ENCODE measurements around the gene KSR1. TPM values are rescaled to one million over a fixed set of nuclear protein-coding genes. Genes with fewer than 3 reads are reported as not detected.
"Not testable (repeated sequence)": the region's sequence is repeated elsewhere in the genome, so short reads cannot be mapped to it uniquely, and the experiment has no call there.

Gene KSR1
- total RNA-seq, 1 donor from 2014 or later: 25.6 TPM

DNA sequence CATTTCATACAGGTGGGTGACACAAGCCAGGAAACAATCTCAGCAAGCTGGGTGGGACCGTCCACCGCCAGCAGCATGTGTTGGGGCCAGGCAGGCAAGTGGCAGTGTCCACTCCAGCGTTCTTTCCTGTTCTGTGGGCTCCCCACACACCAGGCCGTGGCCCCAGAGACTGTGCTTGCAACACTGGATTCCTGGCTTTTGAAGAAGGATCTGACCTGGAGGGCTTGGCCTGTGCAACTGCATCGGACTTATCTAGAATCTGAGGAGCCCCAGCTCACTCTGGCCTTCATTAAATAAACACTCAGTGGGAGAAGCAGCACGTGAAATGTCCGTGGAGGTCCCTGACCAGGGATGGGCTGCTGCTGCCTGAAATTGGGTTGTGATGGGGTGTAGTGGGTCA lies 3.2 kb downstream of the KSR1 start:
- H3K27ac ChIP-seq (ENCODE audit: low read depth, low read length): no peak overlapping the region
- H3K4me1 ChIP-seq (ENCODE audit: control insufficient read depth in 3 of 3, insufficient read depth in 3 of 3, low read length in 3 of 3): peaks cover 10 to 22% (median 19%) of the 10 kb centered on the region in 3 donors
- no peaks in the 10 kb centered on the region for H3K36me3 ChIP-seq (ENCODE audit: control insufficient read depth in 3 of 3, insufficient read depth in 3 of 3, low read length in 3 of 3)
- no peak overlapping the region for H3K9ac ChIP-seq (ENCODE audit: low read depth in 1 of 3, low read length in 3 of 3)
- no peak overlapping the region for H3K4me3 ChIP-seq (ENCODE audit: low read length in 3 of 3)
- no peaks in the 10 kb centered on the region for H3K27me3 ChIP-seq (ENCODE audit: control insufficient read depth in 3 of 3, insufficient read depth in 3 of 3, low read length in 3 of 3)
- H3K9me3 ChIP-seq (ENCODE audit: control insufficient read depth in 3 of 3, low read length in 3 of 3): no peaks in the 10 kb centered on the region

GRCh38 chr17:27460196-27460725 lies 4.0 kb downstream of the KSR1 start:
- Histone ChIP-seq H3K36me3 (ENCODE audit: control insufficient read depth in 3 of 3, insufficient read depth in 3 of 3, low read length in 3 of 3) (no peaks in the 10 kb centered on the region), H3K9ac (ENCODE audit: low read depth in 1 of 3, low read length in 3 of 3) (no peak overlapping the region), H3K27me3 (ENCODE audit: control insufficient read depth in 3 of 3, insufficient read depth in 3 of 3, low read length in 3 of 3) (no peaks in the 10 kb centered on the region), H3K4me3 (ENCODE audit: low read length in 3 of 3) (no peak overlapping the region), H3K4me1 (ENCODE audit: control insufficient read depth in 3 of 3, insufficient read depth in 3 of 3, low read length in 3 of 3) (peaks cover 10 to 22% (median 19%) of the 10 kb centered on the region in 3 donors), H3K9me3 (ENCODE audit: control insufficient read depth in 3 of 3, low read length in 3 of 3) (no peaks in the 10 kb centered on the region), H3K27ac (ENCODE audit: low read depth, low read length) (no peak overlapping the region)

- Histone ChIP-seq H3K9ac (ENCODE audit: low read depth in 1 of 3, low read length in 3 of 3) (no peak overlapping the region), H3K4me1 (ENCODE audit: control insufficient read depth in 3 of 3, insufficient read depth in 3 of 3, low read length in 3 of 3) (peaks cover 7 to 16% (median 15%) of the 10 kb centered on the region in 3 donors), H3K36me3 (ENCODE audit: control insufficient read depth in 3 of 3, insufficient read depth in 3 of 3, low read length in 3 of 3) (no peaks in the 10 kb centered on the region), H3K4me3 (ENCODE audit: low read length in 3 of 3) (no peak overlapping the region), H3K27ac (ENCODE audit: low read depth, low read length) (no peak overlapping the region), H3K27me3 (ENCODE audit: control insufficient read depth in 3 of 3, insufficient read depth in 3 of 3, low read length in 3 of 3) (no peaks in the 10 kb centered on the region), H3K9me3 (ENCODE audit: control insufficient read depth in 3 of 3, low read length in 3 of 3) (no peaks in the 10 kb centered on the region)
Observed at GRCh38 chr17:27461192-27461859, 5.1 kb downstream of the KSR1 start.

GRCh38 chr17:27462149-27462548 lies 5.9 kb downstream of the KSR1 start:
- no peak overlapping the region for H3K4me3 ChIP-seq (ENCODE audit: low read length in 3 of 3)
- no peaks in the 10 kb centered on the region for H3K9me3 ChIP-seq (ENCODE audit: control insufficient read depth in 3 of 3, low read length in 3 of 3)
- no peaks in the 10 kb centered on the region for H3K27me3 ChIP-seq (ENCODE audit: control insufficient read depth in 3 of 3, insufficient read depth in 3 of 3, low read length in 3 of 3)
- peaks cover 6 to 16% (median 14%) of the 10 kb centered on the region in 3 donors for H3K4me1 ChIP-seq (ENCODE audit: control insufficient read depth in 3 of 3, insufficient read depth in 3 of 3, low read length in 3 of 3)
- H3K27ac ChIP-seq (ENCODE audit: low read depth, low read length): no peak overlapping the region
- H3K36me3 ChIP-seq (ENCODE audit: control insufficient read depth in 3 of 3, insufficient read depth in 3 of 3, low read length in 3 of 3): no peaks in the 10 kb centered on the region
- H3K9ac ChIP-seq (ENCODE audit: low read depth in 1 of 3, low read length in 3 of 3): no peak overlapping the region

DNA sequence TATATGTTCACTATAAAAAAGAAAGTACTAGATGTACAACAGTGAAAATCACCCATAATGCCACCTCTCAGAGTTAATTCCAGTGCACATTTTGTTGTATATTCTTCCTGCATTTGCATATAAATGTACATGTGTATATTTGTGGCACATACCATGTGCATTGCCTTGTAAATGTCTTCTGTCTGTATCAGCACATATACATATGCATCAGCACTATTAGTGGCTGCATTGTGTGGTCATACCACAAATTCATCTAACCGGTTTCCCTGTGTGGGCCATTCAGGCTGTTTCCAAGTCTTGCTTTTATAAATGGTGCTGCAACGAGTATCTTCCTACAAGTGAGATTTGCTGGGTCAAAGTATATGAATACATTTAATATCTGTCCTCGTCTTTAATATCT lies 6.5 kb downstream of the KSR1 start:
- H3K27me3 ChIP-seq (ENCODE audit: control insufficient read depth in 3 of 3, insufficient read depth in 3 of 3, low read length in 3 of 3): no peaks in the 10 kb centered on the region
- no peak overlapping the region for H3K27ac ChIP-seq (ENCODE audit: low read depth, low read length)
- H3K4me3 ChIP-seq (ENCODE audit: low read length in 3 of 3): no peak overlapping the region
- peaks cover 0 to 12% (median 11%) of the 10 kb centered on the region in 3 donors for H3K4me1 ChIP-seq (ENCODE audit: control insufficient read depth in 3 of 3, insufficient read depth in 3 of 3, low read length in 3 of 3)
- H3K9me3 ChIP-seq (ENCODE audit: control insufficient read depth in 3 of 3, low read length in 3 of 3): no peaks in the 10 kb centered on the region
- no peaks in the 10 kb centered on the region for H3K36me3 ChIP-seq (ENCODE audit: control insufficient read depth in 3 of 3, insufficient read depth in 3 of 3, low read length in 3 of 3)
- no peak overlapping the region for H3K9ac ChIP-seq (ENCODE audit: low read depth in 1 of 3, low read length in 3 of 3)

- no peak overlapping the region for H3K27ac ChIP-seq (ENCODE audit: low read depth, low read length)
- H3K9me3 ChIP-seq (ENCODE audit: control insufficient read depth in 3 of 3, low read length in 3 of 3): no peaks in the 10 kb centered on the region
- no peak overlapping the region for H3K9ac ChIP-seq (ENCODE audit: low read depth in 1 of 3, low read length in 3 of 3)
- H3K27me3 ChIP-seq (ENCODE audit: control insufficient read depth in 3 of 3, insufficient read depth in 3 of 3, low read length in 3 of 3): no peaks in the 10 kb centered on the region
- H3K4me1 ChIP-seq (ENCODE audit: control insufficient read depth in 3 of 3, insufficient read depth in 3 of 3, low read length in 3 of 3): peaks cover 0 to 7% (median 6%) of the 10 kb centered on the region in 3 donors
- no peak overlapping the region for H3K4me3 ChIP-seq (ENCODE audit: low read length in 3 of 3)
- H3K36me3 ChIP-seq (ENCODE audit: control insufficient read depth in 3 of 3, insufficient read depth in 3 of 3, low read length in 3 of 3): no peaks in the 10 kb centered on the region
Observed at GRCh38 chr17:27463235-27463677, 7.0 kb downstream of the KSR1 start.

DNA sequence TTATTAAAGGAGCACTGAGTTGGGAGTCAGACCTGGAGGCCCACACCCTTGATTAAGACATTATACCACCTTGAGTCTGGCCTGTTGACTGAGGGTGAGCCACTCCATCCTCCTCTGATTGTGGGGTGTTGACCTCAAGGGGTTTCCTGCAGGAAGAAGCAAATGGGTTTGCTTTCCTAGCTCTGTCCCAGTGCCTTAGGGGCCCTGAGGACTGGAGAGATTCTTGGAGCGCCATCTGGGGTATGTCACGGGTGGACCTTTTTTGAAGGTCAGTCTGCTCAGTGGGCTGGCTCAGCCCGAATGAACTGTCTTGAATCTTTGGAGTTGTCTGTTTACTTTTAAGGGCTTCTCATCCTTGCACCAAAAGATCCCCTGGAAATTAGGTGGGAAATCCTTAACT lies 7.8 kb downstream of the KSR1 start:
- H3K9ac ChIP-seq (ENCODE audit: low read depth in 1 of 3, low read length in 3 of 3); H3K27me3 ChIP-seq (ENCODE audit: control insufficient read depth in 3 of 3, insufficient read depth in 3 of 3, low read length in 3 of 3); H3K9me3 ChIP-seq (ENCODE audit: control insufficient read depth in 3 of 3, low read length in 3 of 3); H3K27ac ChIP-seq (ENCODE audit: low read depth, low read length); H3K4me3 ChIP-seq (ENCODE audit: low read length in 3 of 3); H3K36me3 ChIP-seq (ENCODE audit: control insufficient read depth in 3 of 3, insufficient read depth in 3 of 3, low read length in 3 of 3); H3K4me1 ChIP-seq (ENCODE audit: control insufficient read depth in 3 of 3, insufficient read depth in 3 of 3, low read length in 3 of 3): not testable (repeated sequence)

GRCh38 chr17:27464431-27464830 lies 8.2 kb downstream of the KSR1 start:
- Histone ChIP-seq H3K4me1 (ENCODE audit: control insufficient read depth in 3 of 3, insufficient read depth in 3 of 3, low read length in 3 of 3) (peaks cover 0 to 4% (median 3%) of the 10 kb centered on the region in 3 donors), H3K4me3 (ENCODE audit: low read length in 3 of 3) (no peak overlapping the region), H3K27me3 (ENCODE audit: control insufficient read depth in 3 of 3, insufficient read depth in 3 of 3, low read length in 3 of 3) (no peaks in the 10 kb centered on the region), H3K9me3 (ENCODE audit: control insufficient read depth in 3 of 3, low read length in 3 of 3) (no peaks in the 10 kb centered on the region), H3K27ac (ENCODE audit: low read depth, low read length) (no peak overlapping the region), H3K9ac (ENCODE audit: low read depth in 1 of 3, low read length in 3 of 3) (no peak overlapping the region), H3K36me3 (ENCODE audit: control insufficient read depth in 3 of 3, insufficient read depth in 3 of 3, low read length in 3 of 3) (no peaks in the 10 kb centered on the region)

DNA sequence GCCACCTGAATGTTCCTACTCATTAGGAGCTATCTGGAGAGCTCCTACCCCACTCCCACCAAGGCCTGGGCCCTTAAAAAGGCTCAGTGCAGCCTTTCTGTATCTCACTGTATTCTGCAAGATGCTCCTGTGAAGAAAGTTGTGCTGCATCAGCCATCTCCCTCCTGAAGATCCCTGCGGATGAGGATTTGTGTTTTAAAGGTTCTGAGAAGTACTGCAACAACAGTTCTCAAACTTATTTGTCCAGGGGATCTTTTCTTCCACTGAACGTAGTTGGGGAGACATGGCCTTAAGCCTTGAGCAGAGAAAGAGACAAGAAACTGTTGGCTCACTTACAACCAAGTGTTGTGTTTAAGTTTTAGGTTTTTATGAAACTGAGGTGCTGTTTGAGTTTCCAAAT lies 9.6 kb downstream of the KSR1 start:
- H3K27me3 ChIP-seq (ENCODE audit: control insufficient read depth in 3 of 3, insufficient read depth in 3 of 3, low read length in 3 of 3); H3K9ac ChIP-seq (ENCODE audit: low read depth in 1 of 3, low read length in 3 of 3); H3K4me3 ChIP-seq (ENCODE audit: low read length in 3 of 3); H3K27ac ChIP-seq (ENCODE audit: low read depth, low read length); H3K9me3 ChIP-seq (ENCODE audit: control insufficient read depth in 3 of 3, low read length in 3 of 3); H3K36me3 ChIP-seq (ENCODE audit: control insufficient read depth in 3 of 3, insufficient read depth in 3 of 3, low read length in 3 of 3); H3K4me1 ChIP-seq (ENCODE audit: control insufficient read depth in 3 of 3, insufficient read depth in 3 of 3, low read length in 3 of 3): not testable (repeated sequence)

DNA sequence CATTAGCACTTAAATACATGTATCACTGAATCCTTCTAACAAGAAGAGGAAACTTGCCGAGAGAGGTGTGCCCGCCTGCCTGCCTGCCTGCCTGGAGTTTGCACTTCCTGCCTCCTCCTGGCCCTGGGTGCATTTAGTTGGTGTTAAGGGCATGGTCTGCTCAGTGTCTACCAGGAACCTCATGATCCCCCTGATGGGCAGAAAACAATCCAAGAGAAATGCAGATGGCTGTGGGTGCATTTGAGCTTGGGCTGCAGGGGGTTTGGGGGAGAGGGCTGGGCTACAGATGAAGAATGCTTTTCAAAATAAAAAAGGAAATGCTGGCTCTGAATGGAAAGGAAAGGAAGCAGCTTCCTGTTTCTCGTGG lies 10.1 kb downstream of the KSR1 start:
- H3K27me3 ChIP-seq (ENCODE audit: control insufficient read depth in 3 of 3, insufficient read depth in 3 of 3, low read length in 3 of 3): no peaks in the 10 kb centered on the region
- H3K9me3 ChIP-seq (ENCODE audit: control insufficient read depth in 3 of 3, low read length in 3 of 3): no peaks in the 10 kb centered on the region
- no peak overlapping the region for H3K27ac ChIP-seq (ENCODE audit: low read depth, low read length)
- H3K4me1 ChIP-seq (ENCODE audit: control insufficient read depth in 3 of 3, insufficient read depth in 3 of 3, low read length in 3 of 3): peaks cover 0 to 4% (median 2%) of the 10 kb centered on the region in 3 donors
- H3K4me3 ChIP-seq (ENCODE audit: low read length in 3 of 3): no peak overlapping the region
- no peaks in the 10 kb centered on the region for H3K36me3 ChIP-seq (ENCODE audit: control insufficient read depth in 3 of 3, insufficient read depth in 3 of 3, low read length in 3 of 3)
- H3K9ac ChIP-seq (ENCODE audit: low read depth in 1 of 3, low read length in 3 of 3): no peak overlapping the region
